Measurements from ENCODE around the gene KRTAP23-1. TPM values are rescaled to one million over a fixed set of nuclear protein-coding genes. Genes with fewer than 3 reads are reported as not detected.

The KRTAP23-1 gene
- polyA plus RNA-seq (ENCODE audit: insufficient read depth in 1 of 5, insufficient read length in 5 of 5, low replicate concordance in 1 of 5), result not detected
- long read RNA-seq, donor 1, result 0 reads
- long read RNA-seq, donor 2, result 0 reads
- long read RNA-seq, donor 3, result 0 reads
- long read RNA-seq, donor 4, result 0 reads
- long read RNA-seq, donor 5, result 0 reads
- long read RNA-seq, donor 6, result 0 reads
- long read RNA-seq, donor 7, result 0 reads
- long read RNA-seq, donor 8, result 0 reads

GRCh38 chr21:30348506-30348905, at the start of gene KRTAP23-1:
Gene KRTAP23-1, minus strand, starts transcription at chr21:30348606. Its CDS starts 0 bp downstream, at chr21:30348606.
- no peak for DNase-seq

GRCh38 chr21:30395731-30396130, 47.3 kb upstream of the KRTAP23-1 start, which contains the start of gene KRTAP13-1:
Gene KRTAP13-1, plus strand, starts transcription at chr21:30396031. Its CDS starts 56 bp downstream, at chr21:30396087.
- no peak for DNase-seq

GRCh38 chr21:30391492-30392025, 43.2 kb upstream of the KRTAP23-1 start:
- DNase-seq, result no peak

- DNase-seq, result no peak
These were observed 33.8 kb upstream of the KRTAP23-1 start for GRCh38 chr21:30382201-30382600.

GRCh38 chr21:30372139-30372770, 23.8 kb upstream of the KRTAP23-1 start, which contains the start of gene KRTAP13-2:
Gene KRTAP13-2, minus strand, starts transcription at chr21:30372271. Its CDS starts 58 bp downstream, at chr21:30372213.
- DNase-seq, result no peak

- DNase-seq, result no peak
These were observed 7.5 kb upstream of the KRTAP23-1 start for GRCh38 chr21:30355906-30356305.

GRCh38 chr21:30354308-30355005, 6.1 kb upstream of the KRTAP23-1 start:
- DNase-seq, result no peak

- no peak for DNase-seq
These were observed 3.1 kb upstream of the KRTAP23-1 start for GRCh38 chr21:30351534-30351933.

GRCh38 chr21:30349572-30349971, 1.2 kb upstream of the KRTAP23-1 start:
- no peak for DNase-seq

- DNase-seq, result no peak
These were observed 3.4 kb downstream of the KRTAP23-1 start for GRCh38 chr21:30345014-30345413.

- DNase-seq, result peak; percentile 6 to 12
These were observed 7.5 kb downstream of the KRTAP23-1 start for GRCh38 chr21:30340714-30341573.

GRCh38 chr21:30338717-30339116, 9.7 kb downstream of the KRTAP23-1 start:
- no peak for DNase-seq

- no peak for DNase-seq
These were observed 10.6 kb downstream of the KRTAP23-1 start for GRCh38 chr21:30337772-30338171.

GRCh38 chr21:30337276-30337744, 11.1 kb downstream of the KRTAP23-1 start, which contains the start of gene KRTAP27-1:
Gene KRTAP27-1, minus strand, starts transcription at chr21:30337694. Its CDS starts 26 bp downstream, at chr21:30337668.
- DNase-seq, result no peak

- no peak for DNase-seq
These were observed 11.8 kb downstream of the KRTAP23-1 start for GRCh38 chr21:30336596-30336995.

GRCh38 chr21:30333736-30334135, 14.7 kb downstream of the KRTAP23-1 start:
- DNase-seq, result no peak

GRCh38 chr21:30332681-30333080, 15.7 kb downstream of the KRTAP23-1 start:
- DNase-seq, result no peak

GRCh38 chr21:30329203-30329875, 19.1 kb downstream of the KRTAP23-1 start:
- DNase-seq, result no peak

- no peak for DNase-seq
These were observed 22.0 kb downstream of the KRTAP23-1 start for GRCh38 chr21:30326390-30326789.

GRCh38 chr21:30320215-30320614, 28.2 kb downstream of the KRTAP23-1 start, which contains the start of gene KRTAP26-1:
Gene KRTAP26-1, minus strand, starts transcription at chr21:30320315. Its CDS starts 280 bp downstream, at chr21:30320035.
- no peak for DNase-seq
